Fibroblast of lung (primary cell): ENCODE measurements around the gene GREB1. TPM values are rescaled to one million over a fixed set of nuclear protein-coding genes. Genes with fewer than 3 reads are reported as not detected.

Source experiments
- DNase-seq, 2 donors: peaks; one replicate each; pipeline versions ENCODE4 v3.0.0 to v3.0.0-alpha.2; 2010; ENCODE audit warnings: low read depth in 2 of 2
- H2AFZ ChIP-seq: 2 replicates; pipeline ENCODE4 v1.5.1; 2012; ENCODE audit warnings: low read length, control low read depth, inconsistent platforms
- H3K27ac ChIP-seq: 2 replicates; pipeline ENCODE4 v1.5.1; 2011; ENCODE audit warnings: low read length, control low read depth; ENCODE audit not compliant: insufficient read depth
- H3K27me3 ChIP-seq: 2 replicates; pipeline ENCODE4 v1.5.1; 2011; ENCODE audit warnings: mild to moderate bottlenecking, low read length; ENCODE audit not compliant: control insufficient read depth, insufficient read depth
- H3K36me3 ChIP-seq: 2 replicates; pipeline ENCODE4 v1.5.1; 2011; ENCODE audit warnings: low read length; ENCODE audit not compliant: control insufficient read depth, insufficient read depth
- H3K4me1 ChIP-seq: 2 replicates; pipeline ENCODE4 v1.5.1; 2011; ENCODE audit warnings: low read length; ENCODE audit not compliant: control insufficient read depth, insufficient read depth; ENCODE audit errors: extremely low read depth
- H3K4me2 ChIP-seq: 2 replicates; pipeline ENCODE4 v1.5.1; 2011; ENCODE audit warnings: low read length, control low read depth; ENCODE audit not compliant: insufficient read depth; ENCODE audit errors: extremely low read depth
- H3K4me3 ChIP-seq, 4 experiments: fragments of 200-600 bp in 1 of 4; sonication (generic) in 1 of 4; replicated peaks in 1 of 4; 2 replicates each; pipeline ENCODE4 v1.5.1; 2011 to 2016; ENCODE audit warnings: low read length in 4 of 4, low read depth in 3 of 4, mild to moderate bottlenecking in 3 of 4, control low read depth in 2 of 4, inconsistent platforms in 1 of 4, mixed read lengths in 1 of 4; ENCODE audit not compliant: insufficient read depth in 1 of 4; ENCODE audit errors: control extremely low read depth in 1 of 4
- H3K79me2 ChIP-seq: 2 replicates; pipeline ENCODE4 v1.5.1; 2012; ENCODE audit warnings: mild to moderate bottlenecking, low read length, inconsistent platforms; ENCODE audit not compliant: control insufficient read depth, insufficient read depth
- H3K9ac ChIP-seq: 2 replicates; pipeline ENCODE4 v1.5.1; 2011; ENCODE audit warnings: mild to moderate bottlenecking, low read length, control low read depth; ENCODE audit not compliant: insufficient read depth
- H3K9me3 ChIP-seq: 2 replicates; pipeline ENCODE4 v1.5.1; 2012; ENCODE audit warnings: low read depth, low read length; ENCODE audit not compliant: control insufficient read depth, insufficient read depth
- H4K20me1 ChIP-seq: 2 replicates; pipeline ENCODE4 v1.5.1; 2011; ENCODE audit warnings: low read length; ENCODE audit not compliant: control insufficient read depth, insufficient read depth; ENCODE audit errors: extremely low read depth
- EZH2 ChIP-seq: IDR thresholded peaks from 2 replicates; pipeline ENCODE4 v1.5.1; 2012; ENCODE audit warnings: low read length, control low read depth, mild to moderate bottlenecking; ENCODE audit errors: missing control alignments
- polyA plus RNA-seq, 2 donors: library from polyadenylated mRNA; depleted of rRNA in 1 of 2; stranded (reverse) in 1 of 2; unstranded in 1 of 2; fragments of >200 nt; gene quantifications; 2 replicates each; pipeline ENCODE4 v1.2.1, GENCODE V29; 2011 to 2012; ENCODE audit warnings: missing spikeins in 1 of 2
- total RNA-seq: library from RNA; depleted of rRNA; stranded (reverse); fragments of >200 nt; gene quantifications from 2 replicates; pipeline ENCODE4 v1.2.1, GENCODE V29; 2014
- TF ChIP-seq, protein P1 (sequence below), 2 donors: IDR thresholded peaks in 1 of 2; conservative IDR thresholded peaks in 1 of 2; 1 replicate in 1 of 2; 2 replicates in 1 of 2; pipeline ENCODE4 v1.5.1; 2011 to 2012; ENCODE audit warnings: low read length in 2 of 2, control low read depth in 1 of 2, inconsistent platforms in 1 of 2, low read depth in 1 of 2, mild to moderate bottlenecking in 1 of 2

Gene GREB1
- total and polyA plus RNA-seq, 2 donors (not counting 1 experiment from before 2014, with no cell fraction given): 0.06 to 2.0 TPM

DNA sequence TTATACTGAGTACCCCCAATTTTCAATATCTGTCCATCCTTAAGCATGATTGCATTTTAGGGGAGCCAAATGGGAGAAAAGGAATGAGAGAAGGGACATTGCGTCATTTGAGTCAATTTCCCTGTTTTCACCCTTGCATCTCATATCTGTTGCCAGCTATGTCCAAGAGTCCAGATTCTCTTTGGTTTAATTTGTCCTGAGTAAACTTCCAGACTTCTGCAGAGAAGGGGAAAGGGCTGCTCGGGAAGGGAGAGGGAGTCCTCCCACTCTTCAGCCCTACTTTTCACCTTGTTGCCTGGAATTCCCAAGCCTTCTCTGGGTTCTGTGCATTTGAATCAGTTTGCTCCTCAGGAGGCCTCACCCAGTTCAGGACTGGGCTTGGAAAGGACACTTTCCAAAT lies 16.5 kb downstream of the GREB1 start:
- H3K4me1 ChIP-seq: no peaks in the 10 kb centered on the region
- H3K79me2 ChIP-seq: no peaks in the 10 kb centered on the region
- H3K36me3 ChIP-seq: no peaks in the 10 kb centered on the region
- no peaks in the 10 kb centered on the region for H3K27me3 ChIP-seq
- no peaks in the 10 kb centered on the region for H3K9me3 ChIP-seq
- no peak overlapping the region for H3K4me3 ChIP-seq
- H2AFZ ChIP-seq: no peak overlapping the region
- no peak overlapping the region for H3K4me2 ChIP-seq
- no peaks in the 10 kb centered on the region for H4K20me1 ChIP-seq
- H3K9ac ChIP-seq: no peak overlapping the region
- TF ChIP-seq, protein P1, sequence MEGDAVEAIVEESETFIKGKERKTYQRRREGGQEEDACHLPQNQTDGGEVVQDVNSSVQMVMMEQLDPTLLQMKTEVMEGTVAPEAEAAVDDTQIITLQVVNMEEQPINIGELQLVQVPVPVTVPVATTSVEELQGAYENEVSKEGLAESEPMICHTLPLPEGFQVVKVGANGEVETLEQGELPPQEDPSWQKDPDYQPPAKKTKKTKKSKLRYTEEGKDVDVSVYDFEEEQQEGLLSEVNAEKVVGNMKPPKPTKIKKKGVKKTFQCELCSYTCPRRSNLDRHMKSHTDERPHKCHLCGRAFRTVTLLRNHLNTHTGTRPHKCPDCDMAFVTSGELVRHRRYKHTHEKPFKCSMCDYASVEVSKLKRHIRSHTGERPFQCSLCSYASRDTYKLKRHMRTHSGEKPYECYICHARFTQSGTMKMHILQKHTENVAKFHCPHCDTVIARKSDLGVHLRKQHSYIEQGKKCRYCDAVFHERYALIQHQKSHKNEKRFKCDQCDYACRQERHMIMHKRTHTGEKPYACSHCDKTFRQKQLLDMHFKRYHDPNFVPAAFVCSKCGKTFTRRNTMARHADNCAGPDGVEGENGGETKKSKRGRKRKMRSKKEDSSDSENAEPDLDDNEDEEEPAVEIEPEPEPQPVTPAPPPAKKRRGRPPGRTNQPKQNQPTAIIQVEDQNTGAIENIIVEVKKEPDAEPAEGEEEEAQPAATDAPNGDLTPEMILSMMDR (conservative IDR thresholded peaks at IDR 0.05 in 1 of 2, IDR thresholded peaks at IDR 0.05 in 1 of 2; ENCODE audit: low read depth in 1 of 2, low read length in 2 of 2): no peak
- no peak for TF ChIP-seq EZH2
- no peak for DNase-seq
- no peak overlapping the region for H3K27ac ChIP-seq

DNA sequence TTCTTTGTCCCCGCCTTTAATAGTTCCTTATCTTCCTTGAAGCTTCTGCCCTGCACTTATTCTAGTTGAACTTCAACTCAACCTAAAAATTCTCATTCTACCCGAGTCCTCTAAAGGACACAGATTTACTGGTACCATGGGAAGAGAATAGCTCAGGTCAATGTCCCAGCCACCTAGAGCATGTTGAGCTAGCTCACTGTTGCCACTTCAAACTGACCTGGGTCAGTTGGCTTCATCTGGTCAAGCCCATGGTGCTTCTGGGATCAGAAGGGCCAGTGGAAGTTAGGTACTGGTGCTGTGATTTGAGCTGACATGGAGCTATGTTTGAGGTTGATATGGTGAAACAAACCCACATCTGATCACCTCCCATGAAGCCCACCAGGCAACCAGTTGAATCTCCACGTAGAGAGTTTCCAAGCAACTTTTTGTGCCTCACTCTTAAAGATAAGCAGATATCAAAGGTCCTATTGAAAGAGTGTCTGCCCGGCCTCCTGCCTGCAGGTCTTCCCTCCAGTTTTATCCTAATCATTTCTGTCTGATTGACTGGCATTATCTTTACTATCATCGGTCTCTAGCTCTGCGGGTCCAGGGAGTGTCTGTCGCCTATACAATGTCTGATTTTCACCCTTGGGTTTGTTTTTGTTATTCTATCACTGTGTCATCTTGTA lies 17.2 kb downstream of the GREB1 start:
- TF ChIP-seq, protein P1 (conservative IDR thresholded peaks at IDR 0.05 in 1 of 2, IDR thresholded peaks at IDR 0.05 in 1 of 2; ENCODE audit: low read depth in 1 of 2, low read length in 2 of 2): no peak
- no peak for TF ChIP-seq EZH2
- H4K20me1 ChIP-seq: no peaks in the 10 kb centered on the region
- no peaks in the 10 kb centered on the region for H3K36me3 ChIP-seq
- no peaks in the 10 kb centered on the region for H3K27me3 ChIP-seq
- H3K4me1 ChIP-seq: no peaks in the 10 kb centered on the region
- no peaks in the 10 kb centered on the region for H3K79me2 ChIP-seq
- H3K4me3 ChIP-seq: no peak overlapping the region
- no peak overlapping the region for H3K9ac ChIP-seq
- no peak overlapping the region for H3K27ac ChIP-seq
- no peaks in the 10 kb centered on the region for H3K9me3 ChIP-seq
- no peak overlapping the region for H3K4me2 ChIP-seq
- no peak for DNase-seq
- H2AFZ ChIP-seq: no peak overlapping the region

DNA sequence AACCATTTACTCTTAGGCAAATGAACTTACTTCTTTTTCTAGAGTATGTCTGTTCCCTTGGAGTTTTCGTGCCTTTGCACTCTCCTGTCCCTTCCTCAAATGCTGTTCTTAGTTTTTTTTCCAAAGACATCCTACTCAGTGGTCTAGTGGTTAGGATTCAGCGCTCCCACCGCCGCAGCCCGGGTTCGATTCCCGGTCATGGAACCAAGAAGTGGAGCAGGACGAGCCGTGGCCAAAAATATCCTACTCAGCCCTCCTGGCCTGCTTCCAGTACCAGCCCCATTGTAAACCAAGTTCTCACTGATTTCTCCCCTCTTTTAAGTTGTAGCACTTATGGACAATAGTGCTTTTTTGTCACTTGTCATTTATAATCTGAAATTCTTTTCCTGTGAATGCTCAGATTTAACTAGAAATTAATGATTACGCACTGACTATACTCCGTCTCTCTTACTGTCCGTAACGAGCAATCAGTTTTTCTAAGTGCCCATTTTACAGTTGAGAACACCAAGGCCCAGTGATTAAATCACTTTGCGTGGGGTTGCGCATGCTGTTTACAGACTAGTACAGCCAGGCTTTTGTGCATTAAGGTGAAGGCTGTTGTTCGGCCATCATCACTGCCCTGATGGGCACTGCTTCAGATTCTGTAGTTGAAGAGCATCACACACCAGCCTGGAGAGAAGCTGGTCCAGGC lies 17.9 kb downstream of the GREB1 start:
- Histone ChIP-seq H3K27me3 (peaks cover 4% of the 10 kb centered on the region), H3K4me1 (no peaks in the 10 kb centered on the region), H3K9me3 (no peaks in the 10 kb centered on the region), H4K20me1 (no peaks in the 10 kb centered on the region), H3K27ac (no peak overlapping the region), H3K4me2 (no peak overlapping the region), H2AFZ (no peak overlapping the region), H3K79me2 (no peaks in the 10 kb centered on the region), H3K36me3 (no peaks in the 10 kb centered on the region), H3K9ac (no peak overlapping the region), H3K4me3 (no peak overlapping the region)
- DNase-seq: no peak
- no peak for TF ChIP-seq EZH2
- TF ChIP-seq, protein P1 (conservative IDR thresholded peaks at IDR 0.05 in 1 of 2, IDR thresholded peaks at IDR 0.05 in 1 of 2; ENCODE audit: low read depth in 1 of 2, low read length in 2 of 2): no peak
